HG03097 (cell line): ENCODE results near the gene PPP2R3A.

Source experiments
- ATAC-seq: cut with Tn5 transposase; IDR thresholded peaks from one replicate; pipeline ENCODE4 v1.9.1; 2021; ENCODE audit not compliant: unreplicated experiment, low FRiP score

Gene PPP2R3A

DNA sequence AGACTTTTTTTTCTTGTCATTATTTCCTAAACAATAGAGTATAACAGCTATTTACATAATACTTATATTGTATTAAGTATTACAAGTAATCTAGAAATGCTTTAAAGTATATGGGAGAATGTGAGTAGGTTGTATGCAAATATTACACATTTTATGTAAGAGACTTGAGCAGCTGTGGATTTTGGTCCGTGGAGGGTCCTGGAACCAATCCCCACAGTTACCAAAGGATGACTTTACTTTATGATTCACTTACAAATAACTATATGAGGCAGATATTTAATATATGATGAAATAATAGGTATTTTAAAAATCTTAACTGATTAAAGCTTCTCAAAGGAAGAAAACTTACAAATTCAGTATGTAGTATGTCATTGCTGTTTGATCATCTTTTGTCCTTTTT is 56.3 kb downstream of the PPP2R3A start:
- no peak for ATAC-seq

DNA sequence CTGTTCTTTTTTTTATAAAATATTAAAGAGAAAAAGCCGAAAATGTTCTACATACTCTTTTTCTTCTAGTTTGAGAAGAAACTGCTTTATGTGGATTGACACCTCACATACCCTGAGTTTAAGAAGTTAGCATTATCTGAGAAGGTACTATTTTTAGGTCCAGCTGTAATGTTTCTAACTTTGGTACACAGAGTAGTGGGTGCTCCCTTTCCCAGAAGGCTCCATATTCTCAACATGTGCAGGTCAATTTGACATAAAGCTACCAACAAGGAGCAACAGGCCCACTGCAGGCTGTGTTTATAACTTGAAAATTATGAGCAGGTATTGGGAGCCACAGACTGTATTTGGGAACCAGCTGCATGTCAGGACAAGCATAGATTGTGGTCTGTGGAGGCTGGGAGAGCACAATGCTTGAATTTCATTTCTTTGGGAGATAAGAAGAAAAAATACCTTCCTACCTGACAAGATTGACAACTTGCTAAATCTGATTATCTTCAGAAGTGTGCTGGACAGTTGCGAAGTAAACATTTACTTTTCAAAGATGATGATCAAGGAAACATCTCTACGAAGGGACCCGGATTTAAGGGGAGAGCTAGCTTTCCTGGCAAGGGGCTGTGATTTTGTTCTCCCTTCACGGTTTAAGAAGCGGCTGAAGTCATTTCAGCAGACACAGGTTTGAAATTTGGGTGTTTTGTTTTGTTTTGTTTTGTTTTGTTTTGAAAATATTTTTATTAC is 57.2 kb downstream of the PPP2R3A start:
- no peak for ATAC-seq

DNA sequence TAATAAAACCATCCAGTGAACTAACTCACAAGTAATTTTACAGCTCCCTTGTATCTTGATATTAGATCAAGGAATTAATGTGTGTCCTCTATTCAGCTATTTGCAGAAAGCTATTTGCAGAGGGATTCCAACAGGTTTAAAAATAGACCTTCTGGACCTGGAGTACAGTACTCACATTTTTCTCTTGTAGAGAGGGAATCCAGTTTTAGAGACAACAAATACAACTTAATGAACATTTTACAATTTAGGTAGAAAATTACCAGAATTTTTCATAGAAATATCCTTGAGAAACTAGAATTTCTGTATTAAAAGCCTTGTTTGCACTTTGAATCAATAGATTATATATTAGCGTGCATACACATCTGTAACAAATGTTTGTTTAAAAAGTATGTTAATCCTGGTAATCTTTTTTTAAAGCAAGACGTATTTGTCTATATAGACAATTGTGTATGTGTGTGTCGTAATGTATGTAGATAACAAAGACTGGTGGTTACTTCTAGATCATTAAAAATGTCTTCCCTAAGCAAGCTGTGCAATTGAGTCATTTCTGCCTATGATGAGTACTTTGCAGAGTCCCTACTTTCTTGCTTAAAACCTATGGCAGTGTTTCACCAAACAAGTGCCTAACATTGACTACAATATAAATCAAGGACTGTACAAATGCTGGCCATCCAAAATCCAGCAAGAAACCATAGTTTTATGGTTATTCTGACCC is 57.9 kb downstream of the PPP2R3A start:
- no peak for ATAC-seq

DNA sequence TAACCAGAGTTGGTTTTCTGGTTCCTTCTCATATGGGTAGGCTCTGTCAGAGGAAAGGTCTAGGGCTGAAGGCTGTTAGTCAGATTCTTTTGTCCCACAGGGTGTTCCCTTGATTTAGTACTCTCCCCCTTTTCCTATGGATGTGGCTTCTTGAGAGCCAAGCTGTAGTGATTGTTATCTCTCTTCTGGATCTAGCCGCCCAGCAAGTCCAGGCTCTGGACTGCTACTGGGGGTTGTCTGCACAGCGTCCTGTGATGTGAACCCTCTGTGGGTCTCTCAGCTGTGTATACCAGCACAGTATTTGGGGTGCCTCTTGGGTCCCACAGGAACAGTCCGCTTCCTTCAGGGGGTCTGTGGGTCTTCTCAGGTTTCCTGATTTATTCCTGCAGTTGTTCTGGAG is 70.8 kb downstream of the PPP2R3A start:
- ATAC-seq: no peak

DNA sequence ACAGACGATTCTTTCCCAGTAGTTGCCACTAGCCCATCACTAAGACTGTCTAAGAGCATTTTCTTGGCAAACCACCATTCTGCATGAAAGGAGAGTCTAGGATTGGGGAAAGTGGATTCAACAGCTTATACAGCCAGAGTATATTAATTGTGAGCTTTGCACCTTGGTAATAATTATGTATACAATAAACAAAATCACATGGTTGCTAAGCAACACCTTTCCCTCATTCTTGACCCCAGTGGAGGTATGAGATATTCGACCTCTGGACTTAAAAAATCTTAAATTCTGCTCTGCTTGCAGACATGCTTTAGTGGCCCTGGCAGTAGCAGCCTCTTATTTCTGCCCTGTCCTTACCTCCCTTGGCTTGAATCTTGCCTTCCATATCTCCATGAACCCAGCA is 73.1 kb downstream of the PPP2R3A start:
- no peak for ATAC-seq

DNA sequence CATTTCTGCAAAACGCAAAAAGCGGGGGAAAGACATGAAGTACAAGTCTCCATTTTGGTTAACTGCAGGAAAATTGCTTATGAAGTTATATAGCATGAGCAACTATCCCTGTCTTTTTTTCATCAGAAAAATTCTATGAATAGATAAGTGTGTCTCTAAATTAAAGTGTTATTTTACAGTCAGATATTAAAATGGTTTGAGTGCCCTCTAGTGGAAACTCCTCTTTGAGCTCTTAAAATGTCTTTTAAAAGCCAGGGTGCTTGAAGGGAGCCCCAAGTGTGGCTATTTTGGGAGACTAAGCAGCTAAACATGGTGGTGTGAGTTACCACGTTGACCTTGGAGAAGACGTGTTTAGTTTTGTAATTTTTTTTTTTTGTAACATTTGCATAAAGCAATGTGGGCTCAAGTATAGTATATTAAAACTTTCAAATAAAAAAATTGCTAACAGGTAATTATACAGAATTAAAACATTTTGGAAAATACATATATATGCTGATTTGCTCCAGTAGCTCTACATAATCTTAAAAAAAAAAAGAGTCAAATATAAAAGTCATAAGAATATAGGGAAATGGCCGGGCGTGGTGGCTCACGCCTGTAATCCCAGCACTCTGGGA is 77.2 kb downstream of the PPP2R3A start:
- ATAC-seq: no peak

DNA sequence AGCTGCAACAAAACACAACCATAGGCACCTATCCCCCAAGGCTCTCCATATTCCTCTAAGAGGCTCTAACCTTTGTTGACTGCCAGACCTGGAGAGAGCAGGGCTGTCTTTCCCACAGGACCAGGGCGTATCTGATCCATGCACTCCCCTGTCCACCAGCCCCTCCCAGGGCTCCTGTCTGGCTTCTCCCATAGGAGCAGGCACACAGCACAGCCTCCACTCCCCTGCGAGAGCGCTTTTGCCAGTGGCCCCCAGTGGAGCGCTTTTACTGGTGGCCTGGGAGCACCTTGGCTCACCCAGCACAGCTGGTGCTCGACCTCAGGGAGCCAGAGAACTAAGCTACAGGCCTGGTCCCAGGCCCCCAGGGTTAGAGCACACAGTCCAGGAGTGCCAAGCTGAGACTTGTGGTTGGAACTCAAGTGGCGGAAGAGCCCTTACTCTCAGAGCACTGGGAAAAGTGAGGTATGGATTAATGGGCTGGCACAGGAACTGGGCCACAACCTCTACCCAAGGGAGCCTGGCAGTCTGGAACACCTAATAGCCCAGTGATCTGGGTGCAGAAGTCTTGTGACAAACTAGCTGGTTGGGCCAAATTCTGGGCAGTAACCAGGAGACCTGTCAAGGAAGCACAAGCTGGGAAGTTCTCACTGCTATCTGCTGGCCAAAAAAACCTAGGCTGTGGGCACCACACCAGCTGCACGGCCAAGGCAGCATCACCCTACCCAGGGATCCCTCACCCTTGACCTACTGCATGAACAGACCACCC is 79.6 kb downstream of the PPP2R3A start:
- ATAC-seq: no peak

DNA sequence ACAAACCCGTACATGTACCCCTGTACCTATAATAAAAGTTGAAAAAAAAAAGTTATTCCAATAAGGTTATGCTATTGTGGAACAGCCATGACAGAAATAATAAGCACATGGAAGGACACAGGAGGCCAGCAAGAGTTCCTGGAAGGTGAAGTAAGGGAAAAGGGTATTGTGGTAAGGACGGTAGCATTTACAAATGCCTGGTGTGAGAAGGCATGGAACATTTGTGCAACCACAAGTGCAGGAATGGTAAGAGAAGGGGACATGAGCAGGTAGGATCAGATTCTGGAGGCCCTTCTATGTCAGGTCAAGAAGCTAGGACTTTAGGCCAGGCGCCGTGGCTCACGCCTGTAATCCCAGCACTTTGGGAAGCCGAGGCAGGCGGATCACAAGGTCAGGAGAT is 82.5 kb downstream of the PPP2R3A start:
- no peak for ATAC-seq

DNA sequence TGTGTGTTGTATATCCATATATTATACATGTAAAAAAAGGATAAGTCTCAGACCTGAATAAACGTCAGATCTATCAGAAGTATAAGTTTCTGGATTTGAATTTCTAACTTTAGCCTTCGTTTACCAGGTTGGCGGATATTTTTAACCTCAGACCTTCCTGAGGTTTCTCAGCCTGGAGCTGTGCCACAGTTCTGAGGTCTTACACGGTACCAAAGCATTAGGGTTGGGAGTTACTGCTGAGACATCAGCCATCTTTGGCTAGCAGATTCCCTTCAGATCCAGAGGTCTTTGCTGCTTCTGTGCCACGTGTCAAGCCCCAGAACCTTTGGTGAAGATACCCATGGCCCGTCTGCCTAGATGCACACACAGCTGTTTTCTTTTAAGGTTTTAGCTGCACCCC is 84.7 kb downstream of the PPP2R3A start:
- ATAC-seq: no peak

DNA sequence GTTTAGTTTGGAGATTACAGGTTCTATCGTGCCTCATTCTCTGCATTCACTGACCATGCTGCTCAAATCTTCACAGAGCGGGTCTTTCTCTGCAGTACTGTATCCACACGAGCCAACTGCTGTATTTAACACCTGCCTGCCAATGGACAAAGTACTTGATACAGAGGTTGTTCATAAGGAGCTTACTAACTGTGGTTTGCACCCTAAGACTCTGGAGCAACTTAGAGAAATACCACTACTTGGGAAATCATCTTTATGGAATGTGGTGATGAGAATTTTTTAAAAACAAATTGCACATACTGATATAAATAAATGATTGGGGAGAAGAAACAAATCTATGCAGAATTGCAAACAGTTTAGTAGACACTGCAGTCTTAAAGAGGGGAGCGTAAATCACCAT is 90.0 kb downstream of the PPP2R3A start:
- no peak for ATAC-seq

DNA sequence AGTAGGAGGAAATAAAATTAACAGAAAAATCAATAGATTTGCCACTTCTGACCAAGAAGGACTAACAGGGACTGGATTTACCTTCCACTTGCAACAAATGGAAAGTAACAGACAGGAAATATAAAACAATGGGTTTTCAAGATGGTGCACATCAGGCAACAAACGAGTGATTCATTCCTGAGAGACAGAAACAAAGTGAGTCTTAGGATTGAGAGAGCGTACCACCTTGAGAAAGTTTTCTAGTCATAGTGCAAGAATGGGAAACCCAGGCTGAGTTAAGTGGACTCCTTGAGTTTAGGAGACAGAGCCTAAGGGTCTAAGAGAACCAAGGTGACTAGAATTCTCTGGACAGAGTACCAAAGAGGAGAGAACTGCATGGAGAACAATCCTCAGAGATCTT is 101.7 kb downstream of the PPP2R3A start:
- ATAC-seq: no peak

DNA sequence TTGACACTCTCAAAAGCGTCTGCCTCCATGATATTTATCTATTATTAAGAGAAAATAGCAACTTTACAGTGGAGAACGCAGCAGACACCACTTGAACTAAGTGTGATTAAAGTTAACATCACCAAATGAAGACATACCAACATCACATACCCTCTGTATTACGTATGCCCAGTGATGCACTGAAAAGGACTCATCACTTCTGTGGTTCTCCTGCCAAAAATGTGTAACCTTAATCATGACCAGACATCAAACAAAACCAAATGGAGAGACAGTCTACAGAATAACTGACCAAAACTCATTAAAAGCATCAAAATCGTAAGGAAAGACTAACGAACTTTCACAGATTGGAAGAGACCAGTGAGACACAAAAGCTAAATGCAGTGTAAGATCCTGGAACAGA is 103.2 kb downstream of the PPP2R3A start:
- no peak for ATAC-seq

DNA sequence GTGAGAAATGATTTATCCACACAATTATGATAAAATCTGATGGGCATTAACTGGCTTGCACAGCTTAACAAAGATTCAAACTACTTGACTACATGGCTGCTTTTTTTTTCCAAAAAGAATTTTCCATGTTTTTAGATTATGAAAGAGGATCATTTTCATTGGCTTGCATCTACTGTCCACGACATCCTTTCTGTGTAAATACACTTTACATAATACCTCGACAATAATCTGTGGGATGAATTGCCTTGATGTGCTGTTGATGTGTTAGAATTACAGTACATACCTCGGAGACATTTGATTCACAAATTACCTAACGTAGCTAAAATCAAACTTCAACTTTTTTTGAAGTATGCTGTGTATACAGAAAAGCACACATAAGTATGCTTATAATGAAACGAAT is 104.4 kb downstream of the PPP2R3A start:
- no peak for ATAC-seq

DNA sequence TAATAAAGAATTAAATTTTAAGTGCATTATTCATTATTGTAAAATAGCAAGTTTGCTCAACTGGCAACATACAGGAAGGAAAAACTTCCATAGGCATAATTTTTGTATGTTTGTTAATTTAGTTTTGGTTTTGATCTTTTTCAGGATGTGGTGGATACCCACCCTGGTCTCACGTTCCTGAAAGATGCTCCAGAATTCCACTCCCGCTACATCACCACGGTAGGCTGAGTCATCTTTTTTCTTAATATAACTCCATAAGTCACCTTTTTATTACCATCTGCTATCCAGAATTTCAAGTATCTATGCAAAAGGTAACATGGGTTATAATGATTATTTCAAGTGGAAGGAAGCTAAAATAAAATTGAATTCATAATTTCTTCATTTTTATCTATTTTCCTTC is 104.8 kb downstream of the PPP2R3A start:
- no peak for ATAC-seq

DNA sequence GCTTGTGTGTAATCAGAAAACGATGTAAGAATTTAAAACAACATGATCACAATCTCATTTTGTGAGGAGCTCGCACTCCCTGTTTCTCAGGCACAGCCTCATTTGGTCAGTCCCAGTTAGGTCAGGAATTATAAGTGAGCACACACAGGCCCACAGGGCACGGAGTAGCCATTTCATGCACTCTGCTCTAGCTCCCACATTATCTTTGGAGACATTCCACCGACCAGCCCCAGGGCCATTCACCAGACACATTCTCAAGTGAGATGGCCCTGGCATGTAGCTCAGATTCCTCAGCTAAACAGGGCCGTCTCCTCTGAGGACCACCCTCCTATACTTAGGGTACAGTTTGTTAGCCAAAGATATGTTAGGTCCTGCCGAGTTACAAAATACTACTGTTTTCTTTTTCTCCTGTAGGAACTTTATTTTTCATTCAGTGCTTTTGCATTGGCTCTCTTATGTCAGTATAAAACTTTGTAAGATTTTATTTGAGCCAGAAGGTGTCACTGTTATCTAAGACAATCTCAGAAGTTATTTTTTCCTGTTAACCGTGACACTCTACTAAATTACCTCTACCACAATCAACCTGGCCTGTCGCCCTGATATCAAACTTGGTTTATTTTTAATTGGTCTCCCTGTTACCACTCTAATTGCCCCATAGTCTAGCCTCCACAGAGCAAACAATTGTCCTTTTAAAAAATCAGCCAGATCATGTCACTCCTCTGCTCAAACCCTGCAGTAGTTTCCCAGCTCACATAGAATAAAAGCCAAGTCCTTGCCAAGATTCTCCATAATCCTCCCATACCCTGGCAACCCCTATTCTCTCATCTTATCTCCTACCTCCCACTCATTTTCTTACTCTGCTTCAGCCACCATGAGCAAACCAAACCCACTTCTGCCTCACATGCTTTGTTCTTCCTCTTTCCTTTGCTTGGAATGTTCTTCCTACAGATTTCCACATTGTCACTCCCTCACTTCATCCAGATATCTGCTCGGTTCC is 105.7 kb downstream of the PPP2R3A start:
- no peak for ATAC-seq

DNA sequence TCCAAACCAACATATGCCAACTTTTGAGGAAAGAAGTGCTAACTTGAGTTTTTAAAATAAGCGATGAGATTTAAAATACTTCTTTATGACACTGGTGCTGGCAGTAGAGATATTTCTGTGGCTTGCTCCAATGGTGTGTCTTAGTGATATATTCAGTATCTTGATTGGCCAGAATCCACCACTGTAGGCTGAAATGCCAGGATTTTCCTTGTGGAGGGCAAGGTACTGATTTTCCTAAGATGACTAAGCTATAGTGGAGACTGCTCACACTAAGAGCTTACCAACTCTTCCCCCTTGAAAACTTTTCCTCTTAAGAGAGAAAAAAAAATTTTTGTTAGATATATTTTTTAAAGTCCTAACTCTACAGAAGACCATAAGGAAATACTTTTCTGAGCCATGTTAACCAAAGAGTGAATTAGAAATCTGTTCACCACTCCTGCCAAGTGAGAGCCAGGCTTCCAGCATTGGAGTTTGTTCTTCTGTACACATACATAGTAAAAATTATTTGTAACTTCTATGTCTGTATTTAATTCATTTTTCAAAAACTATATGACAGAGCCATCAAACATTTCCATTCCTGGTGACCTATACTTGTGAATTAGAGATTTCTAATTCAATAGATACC is 109.1 kb downstream of the PPP2R3A start:
- no peak for ATAC-seq

DNA sequence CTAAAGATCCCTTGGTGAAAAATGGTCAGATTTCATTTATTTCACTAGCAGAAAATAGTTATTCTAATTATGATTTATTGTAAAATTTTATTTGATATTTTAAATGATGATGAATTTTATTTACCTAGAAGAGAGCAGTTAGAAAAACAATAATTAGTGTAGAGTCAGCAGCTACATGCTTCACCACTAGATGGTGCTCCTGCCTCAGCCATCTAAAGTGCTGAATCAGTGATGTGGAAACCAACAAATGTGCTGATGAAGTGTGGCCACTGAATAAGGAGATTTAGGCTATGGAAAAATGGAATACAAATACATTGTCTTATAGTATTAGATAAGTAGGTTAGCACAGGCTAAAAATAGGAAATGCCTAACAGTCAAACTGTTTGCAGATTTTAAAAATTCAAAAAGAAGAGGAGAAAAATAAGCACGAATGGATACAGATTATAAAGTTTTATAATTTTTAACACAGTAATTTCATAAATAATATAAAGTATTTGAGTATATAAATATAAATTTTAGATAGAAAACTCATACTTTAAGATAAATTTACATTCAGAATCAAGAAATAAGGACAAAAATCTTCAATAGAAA is 109.8 kb downstream of the PPP2R3A start:
- no peak for ATAC-seq

DNA sequence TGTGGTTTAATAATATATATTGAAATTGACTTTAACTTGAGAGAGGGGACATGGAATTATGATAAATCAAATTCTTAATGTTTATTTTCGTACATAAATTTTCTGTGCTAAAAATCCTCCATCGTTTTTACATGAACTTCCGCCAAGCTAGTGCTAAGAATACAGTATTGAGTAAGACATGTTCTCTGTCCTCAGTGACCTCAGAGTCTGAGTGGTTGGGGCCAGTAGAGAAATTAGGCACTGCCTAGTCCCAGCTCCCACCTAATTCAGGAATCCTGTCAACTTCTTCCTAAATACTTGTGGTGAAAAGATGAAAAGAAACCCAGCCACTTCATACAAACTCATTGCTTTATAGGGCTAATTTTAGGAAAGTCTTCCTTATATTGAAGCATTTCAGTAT is 110.3 kb downstream of the PPP2R3A start:
- ATAC-seq: no peak
